HG02623 (cell line): ENCODE results near the gene CENPU.
"Not testable (repeated sequence)": the region's sequence is repeated elsewhere in the genome, so short reads cannot be mapped to it uniquely, and the experiment has no call there.

Experiments used
- ATAC-seq: cut with Tn5 transposase; IDR thresholded peaks from one replicate; pipeline ENCODE4 v1.9.1; 2021; ENCODE audit warnings: moderate library complexity; ENCODE audit not compliant: unreplicated experiment

CENPU gene

GRCh38 chr4:184752496-184753275, 18.8 kb upstream of the CENPU start:
- no peak for ATAC-seq

GRCh38 chr4:184751585-184751956, 17.7 kb upstream of the CENPU start:
- ATAC-seq = no peak

DNA sequence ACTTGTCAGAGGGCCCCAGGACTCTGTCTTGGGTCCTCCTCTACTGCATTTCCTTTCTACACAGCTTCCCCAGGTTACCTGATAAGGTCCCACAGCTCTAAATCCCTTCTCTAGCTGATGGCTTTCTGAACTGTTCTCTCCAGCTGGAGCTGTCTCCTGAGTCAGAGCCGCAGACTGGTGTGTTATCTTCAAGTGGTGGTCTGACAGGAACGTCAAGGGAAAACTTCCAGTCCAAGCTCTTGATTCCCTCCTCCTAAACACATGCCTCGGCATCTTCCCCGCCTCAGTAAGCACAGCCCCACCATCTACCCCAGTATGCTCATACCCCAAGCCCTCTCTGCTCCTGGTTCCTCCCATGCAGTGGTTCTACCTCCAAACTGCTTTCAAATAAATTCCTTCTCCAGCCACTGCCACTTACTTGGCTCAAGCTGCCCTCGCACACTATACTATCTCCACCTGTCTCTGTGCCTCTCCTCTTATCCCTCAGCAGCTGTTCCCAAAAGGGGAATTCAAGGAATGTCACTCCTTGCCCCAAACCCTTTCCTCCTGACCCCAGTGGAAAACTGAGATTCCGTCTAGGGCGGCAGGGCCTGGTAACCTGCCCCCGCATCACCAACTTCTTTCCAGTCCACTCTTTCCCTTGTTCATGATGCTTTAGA, 17.2 kb upstream of the CENPU start:
- ATAC-seq = no peak

GRCh38 chr4:184748251-184748652, 14.4 kb upstream of the CENPU start:
- ATAC-seq = no peak

DNA sequence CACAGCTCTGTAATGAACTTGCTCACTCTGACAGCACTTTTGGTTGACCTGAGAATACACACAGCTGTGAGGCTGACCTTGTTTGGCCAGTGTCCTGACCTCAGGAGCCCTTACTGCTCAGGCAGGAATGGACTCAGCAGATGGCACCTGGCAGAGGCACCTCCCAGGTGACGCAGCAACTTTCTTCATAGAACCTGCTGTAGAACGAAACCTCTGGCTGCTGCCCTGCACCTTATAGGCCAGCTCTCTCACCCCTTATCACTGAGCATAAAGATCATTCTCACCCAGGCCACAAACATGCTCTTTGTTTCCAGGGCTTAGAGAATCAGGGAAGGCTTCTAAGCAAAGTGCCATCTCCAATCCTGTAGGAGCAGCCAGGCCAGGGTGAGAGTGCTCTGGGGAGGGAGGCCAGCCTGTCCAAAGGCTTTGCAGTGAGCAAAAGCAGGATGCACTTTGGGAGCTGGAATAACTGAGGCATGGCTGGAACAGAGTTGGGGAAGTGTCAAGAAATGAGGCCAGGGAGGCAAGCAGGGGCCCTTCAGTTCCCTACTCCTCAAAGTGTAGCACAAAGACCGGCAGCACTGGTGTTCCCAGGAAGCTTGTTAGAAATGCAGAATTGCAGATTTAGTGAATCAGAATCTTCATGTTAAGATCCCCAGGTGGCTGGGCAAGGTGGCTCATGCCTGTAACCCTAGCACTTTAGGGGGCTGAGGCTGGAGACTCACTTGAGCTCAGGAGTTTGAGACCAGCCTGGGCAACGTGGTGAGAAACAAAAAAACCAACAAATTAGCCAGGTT, 13.3 kb upstream of the CENPU start:
- ATAC-seq = no peak

DNA sequence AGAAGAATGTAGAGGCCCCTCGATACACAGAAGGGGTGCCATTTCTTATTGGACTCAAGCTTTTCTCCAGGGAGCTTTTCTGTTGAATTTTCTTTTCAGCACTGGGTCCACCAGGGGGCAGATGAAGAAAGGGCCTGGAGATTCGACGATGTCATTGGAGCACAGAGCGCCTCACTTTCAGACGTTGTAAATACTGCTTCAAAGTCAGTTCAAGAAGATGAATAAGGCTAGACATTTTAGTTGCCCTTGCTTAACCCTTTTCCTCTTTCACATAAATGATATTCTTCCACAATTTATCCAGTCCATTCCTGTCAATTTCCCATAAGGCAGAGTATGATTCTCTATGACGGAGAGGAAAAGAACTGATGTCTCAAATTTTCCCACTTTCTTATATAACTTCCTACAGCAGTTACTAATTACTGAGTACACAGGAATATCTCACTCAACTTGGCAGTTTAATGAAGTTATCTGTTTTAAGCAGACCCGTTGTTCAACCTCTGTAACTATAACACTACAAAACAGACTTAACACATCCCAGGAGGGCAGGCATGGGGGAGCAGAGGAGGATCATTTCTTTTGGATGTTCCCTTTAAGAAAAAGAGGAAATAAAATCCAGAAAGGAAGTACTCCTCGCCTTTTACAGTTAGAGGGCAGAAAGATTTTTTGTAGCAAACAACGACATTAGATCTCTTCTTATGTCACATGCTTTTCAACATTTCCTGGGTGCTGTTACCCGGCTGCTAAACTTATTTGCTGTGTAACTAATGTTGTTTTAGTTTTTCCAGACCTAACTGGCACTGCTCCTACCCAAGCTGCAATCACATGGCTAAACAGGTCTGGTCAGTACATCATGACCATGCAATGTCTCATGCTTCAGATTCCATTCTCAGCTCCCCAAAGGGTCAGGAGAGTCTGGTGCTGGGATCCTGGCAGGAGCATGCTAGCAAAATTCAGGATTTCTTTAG, 12.2 kb upstream of the CENPU start:
- ATAC-seq = no peak

DNA sequence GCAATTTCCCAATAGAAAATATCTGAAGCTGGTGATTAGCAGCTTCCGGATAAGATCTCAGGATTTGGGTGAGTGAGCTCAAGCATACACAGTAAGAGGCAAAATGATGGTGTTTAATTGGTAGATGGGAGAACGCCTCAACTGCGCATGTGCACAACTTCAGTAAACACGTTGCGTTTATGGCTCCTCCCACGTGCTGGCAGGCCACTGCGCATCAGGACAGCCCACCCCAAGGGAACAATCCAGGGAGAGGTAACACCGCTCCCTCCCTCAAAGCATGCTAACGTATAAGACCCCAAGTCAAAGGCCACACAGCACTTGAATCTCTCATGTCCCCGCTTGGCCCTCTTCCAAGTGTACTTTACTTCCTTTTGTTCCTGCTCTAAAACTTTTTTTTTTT, 10.3 kb upstream of the CENPU start:
- ATAC-seq = no peak

DNA sequence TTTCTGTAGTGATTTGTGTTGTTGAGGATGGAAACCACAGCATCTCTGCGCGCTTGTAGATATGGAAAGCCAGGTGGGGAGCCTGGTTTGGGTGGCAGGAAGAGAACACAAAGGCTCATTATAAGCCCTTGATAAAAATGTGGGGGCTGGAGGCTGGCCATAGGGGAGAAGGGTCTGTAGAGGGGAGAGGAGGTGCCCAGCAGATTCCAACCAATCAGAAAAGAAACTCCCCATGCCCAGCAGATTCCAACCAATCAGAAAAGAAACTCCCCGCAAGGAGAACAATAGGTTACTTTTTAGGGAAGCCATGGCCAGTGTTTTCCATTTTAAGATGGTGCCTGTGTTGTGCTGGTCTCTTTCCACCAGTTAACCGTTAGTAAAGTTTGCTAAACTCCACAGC, 9.8 kb upstream of the CENPU start:
- ATAC-seq = no peak

GRCh38 chr4:184741651-184742050, 7.8 kb upstream of the CENPU start:
- not testable (repeated sequence) for ATAC-seq

GRCh38 chr4:184740980-184741391, 7.1 kb upstream of the CENPU start:
- no peak for ATAC-seq

- not testable (repeated sequence) for ATAC-seq
Measured at GRCh38 chr4:184739575-184739974, 5.7 kb upstream of the CENPU start.

- no peak for ATAC-seq
Measured at GRCh38 chr4:184734758-184735157, 862 bp upstream of the CENPU start.

GRCh38 chr4:184732126-184732525, 1.8 kb downstream of the CENPU start:
- no peak for ATAC-seq

DNA sequence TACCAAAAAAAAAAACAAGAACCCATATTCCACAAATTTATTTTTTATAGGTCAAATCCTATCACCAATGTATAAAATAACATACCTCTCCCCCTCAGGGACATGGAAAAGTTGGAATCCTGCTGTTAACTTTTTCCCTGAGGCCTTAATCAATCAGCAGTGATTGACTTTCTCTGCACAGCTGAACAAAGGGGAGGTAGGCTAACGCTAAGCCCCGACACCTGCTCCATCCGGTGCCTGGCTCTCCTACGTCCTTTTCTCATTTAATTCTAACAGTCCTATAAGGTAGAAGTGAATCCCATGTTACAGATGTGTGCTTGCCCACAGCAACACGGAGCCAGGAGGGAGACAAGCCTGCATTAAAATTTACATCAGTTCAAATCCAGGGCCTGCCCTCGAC, 2.8 kb downstream of the CENPU start:
- no peak for ATAC-seq

- no peak for ATAC-seq
Measured at GRCh38 chr4:184729946-184730345, 4.0 kb downstream of the CENPU start.

DNA sequence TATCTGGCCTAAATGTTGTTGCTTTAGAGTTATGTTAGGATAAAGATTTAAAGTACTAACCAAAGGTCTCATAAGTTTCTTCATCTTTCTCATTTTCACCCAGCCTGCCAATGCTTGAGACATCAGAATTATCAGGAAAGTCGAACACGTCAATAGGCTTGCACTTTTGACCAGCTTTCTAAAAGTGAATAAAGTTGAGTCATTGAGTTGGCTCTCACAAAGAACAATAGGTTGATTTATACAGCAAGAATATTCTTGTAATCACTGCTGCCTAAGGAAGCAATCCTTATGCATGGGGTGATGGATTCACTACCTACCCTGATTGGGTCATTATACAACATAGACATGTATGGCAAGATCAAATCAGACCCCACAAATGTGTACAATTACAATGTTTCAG, 5.0 kb downstream of the CENPU start:
- ATAC-seq = no peak

- no peak for ATAC-seq
Measured at GRCh38 chr4:184727430-184727829, 6.5 kb downstream of the CENPU start.

GRCh38 chr4:184722798-184723197, 11.1 kb downstream of the CENPU start:
- ATAC-seq = no peak

GRCh38 chr4:184721254-184721653, 12.6 kb downstream of the CENPU start:
- no peak for ATAC-seq

DNA sequence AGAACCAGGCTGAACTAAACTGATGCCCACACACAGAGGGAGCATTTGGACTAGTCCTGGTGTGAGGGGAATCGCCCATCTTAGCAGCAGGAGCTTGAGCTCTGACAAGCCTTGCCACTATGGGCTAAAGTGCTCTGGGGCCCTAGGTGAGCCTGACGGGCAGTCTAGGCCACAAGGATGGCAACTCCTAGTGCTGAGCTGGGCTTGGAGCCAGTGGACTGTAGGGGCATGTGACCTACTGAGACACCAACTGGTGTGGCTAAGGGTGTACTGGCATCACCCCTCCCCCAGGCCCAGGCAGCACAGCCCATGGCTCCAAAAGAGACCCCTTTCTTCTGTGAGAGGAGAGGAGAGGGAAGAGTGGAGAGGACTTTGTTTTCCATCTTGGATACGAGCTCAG, 14.5 kb downstream of the CENPU start:
- no peak for ATAC-seq

GRCh38 chr4:184715526-184715925, 18.4 kb downstream of the CENPU start:
- ATAC-seq = no peak
